SK-N-SH (cell line): ENCODE measurements around the gene TAF1B.

Experiments used
- ELF1 ChIP-seq: IDR thresholded peaks from 2 replicates; pipeline ENCODE4 v1.4.0; 2012
- RAD21 ChIP-seq: IDR thresholded peaks from 2 replicates; pipeline ENCODE4 v1.6.1; 2012; ENCODE audit warnings: mild to moderate bottlenecking, low read length
- REST ChIP-seq: IDR thresholded peaks from 2 replicates; pipeline ENCODE4 v1.6.1; 2012; ENCODE audit warnings: mild to moderate bottlenecking, low read depth, low read length, moderate library complexity
- TCF12 ChIP-seq: IDR thresholded peaks from 2 replicates; pipeline ENCODE4 v1.4.0; 2012
- TF ChIP-seq, protein P1 (sequence below): fragments of 200-600 bp; sonication (generic); IDR thresholded peaks from 2 replicates; pipeline ENCODE4 v1.6.1; 2017; ENCODE audit warnings: antibody characterized with exemption, mild to moderate bottlenecking, moderate library complexity

- TF ChIP-seq RAD21 (no peak), TCF12 (no peak), REST (no peak), ELF1 (no peak)
- TF ChIP-seq, protein P1, sequence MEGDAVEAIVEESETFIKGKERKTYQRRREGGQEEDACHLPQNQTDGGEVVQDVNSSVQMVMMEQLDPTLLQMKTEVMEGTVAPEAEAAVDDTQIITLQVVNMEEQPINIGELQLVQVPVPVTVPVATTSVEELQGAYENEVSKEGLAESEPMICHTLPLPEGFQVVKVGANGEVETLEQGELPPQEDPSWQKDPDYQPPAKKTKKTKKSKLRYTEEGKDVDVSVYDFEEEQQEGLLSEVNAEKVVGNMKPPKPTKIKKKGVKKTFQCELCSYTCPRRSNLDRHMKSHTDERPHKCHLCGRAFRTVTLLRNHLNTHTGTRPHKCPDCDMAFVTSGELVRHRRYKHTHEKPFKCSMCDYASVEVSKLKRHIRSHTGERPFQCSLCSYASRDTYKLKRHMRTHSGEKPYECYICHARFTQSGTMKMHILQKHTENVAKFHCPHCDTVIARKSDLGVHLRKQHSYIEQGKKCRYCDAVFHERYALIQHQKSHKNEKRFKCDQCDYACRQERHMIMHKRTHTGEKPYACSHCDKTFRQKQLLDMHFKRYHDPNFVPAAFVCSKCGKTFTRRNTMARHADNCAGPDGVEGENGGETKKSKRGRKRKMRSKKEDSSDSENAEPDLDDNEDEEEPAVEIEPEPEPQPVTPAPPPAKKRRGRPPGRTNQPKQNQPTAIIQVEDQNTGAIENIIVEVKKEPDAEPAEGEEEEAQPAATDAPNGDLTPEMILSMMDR = no peak
Measured at GRCh38 chr2:9951272-9951521, 107.9 kb downstream of the TAF1B start.
